ENCODE results near the gene RBMS2.

- no peak for TF ChIP-seq TAF1 (IDR thresholded peaks at IDR 0.05; ENCODE audit: borderline replicate concordance, insufficient read depth, low read length)
- TF ChIP-seq POLR2AphosphoS5 (IDR thresholded peaks at IDR 0.05; ENCODE audit: low read depth, low read length) = no peak
- TF ChIP-seq REST (IDR thresholded peaks at IDR 0.05; ENCODE audit: insufficient read depth in 1 of 2, low read depth in 2 of 2, low read length in 2 of 2) = no peak
- TF ChIP-seq SIN3A (IDR thresholded peaks at IDR 0.05; ENCODE audit: borderline replicate concordance, insufficient read depth, low read length) = no peak
Observed at GRCh38 chr12:56476143-56476542, 45.5 kb upstream of the RBMS2 start.
